HG03045 (cell line): ENCODE measurements around the gene SMARCA4.
A peak's percentile ranks its signal among the peaks of the same experiment; 100 is the strongest.
"Not testable (repeated sequence)": the region's sequence is repeated elsewhere in the genome, so short reads cannot be mapped to it uniquely, and the experiment has no call there.

Source experiments
- ATAC-seq: cut with Tn5 transposase; IDR thresholded peaks from one replicate; pipeline ENCODE4 v1.9.1; 2021; ENCODE audit warnings: mild to moderate bottlenecking, moderate library complexity; ENCODE audit not compliant: unreplicated experiment

The SMARCA4 gene

DNA sequence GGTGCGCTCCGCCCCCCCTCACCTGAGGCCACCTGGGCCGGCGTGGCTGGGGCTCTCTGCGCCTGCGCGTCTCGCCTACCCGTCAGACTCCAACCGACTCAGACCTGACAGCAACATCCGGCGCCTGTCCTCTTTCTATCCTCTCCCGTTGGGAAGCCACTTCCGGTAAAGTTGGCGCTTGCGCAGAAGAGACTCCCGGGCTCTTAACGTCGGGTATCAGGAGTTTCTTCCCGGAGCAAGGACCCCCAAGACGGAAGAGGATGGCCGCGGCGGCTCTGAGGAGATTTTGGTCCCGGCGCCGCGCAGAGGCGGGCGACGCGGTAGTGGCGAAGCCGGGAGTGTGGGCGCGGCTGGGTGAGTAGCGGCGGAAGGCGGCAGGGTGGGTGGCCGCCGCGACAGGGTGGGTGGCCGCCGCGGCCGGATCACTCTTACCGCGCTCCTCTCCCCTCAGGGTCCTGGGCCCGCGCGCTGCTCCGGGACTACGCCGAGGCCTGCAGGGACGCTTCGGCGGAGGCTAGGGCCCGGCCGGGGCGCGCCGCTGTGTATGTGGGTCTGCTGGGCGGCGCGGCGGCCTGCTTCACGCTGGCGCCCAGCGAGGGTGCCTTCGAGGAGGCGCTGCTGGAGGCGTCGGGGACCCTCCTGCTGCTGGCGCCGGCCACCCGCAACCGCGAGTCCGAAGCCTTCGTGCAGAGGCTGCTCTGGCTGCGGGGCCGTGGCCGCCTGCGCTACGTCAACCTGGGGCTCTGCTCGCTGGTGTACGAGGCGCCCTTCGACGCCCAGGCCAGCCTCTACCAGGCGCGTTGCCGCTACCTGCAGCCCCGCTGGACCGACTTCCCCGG lies 32.0 kb upstream of the SMARCA4 start, which contains the start of the genes TIMM29 and YIPF2:
TIMM29 (plus strand) TSS at position 249 of the 839 bp plus-strand sequence; CDS start at position 261, 12 bp downstream.
YIPF2 (minus strand) TSS at position 77 of the 839 bp plus-strand sequence. CDS start 229 bp downstream, outside the sequence.
- peak; percentile 68 for ATAC-seq

DNA sequence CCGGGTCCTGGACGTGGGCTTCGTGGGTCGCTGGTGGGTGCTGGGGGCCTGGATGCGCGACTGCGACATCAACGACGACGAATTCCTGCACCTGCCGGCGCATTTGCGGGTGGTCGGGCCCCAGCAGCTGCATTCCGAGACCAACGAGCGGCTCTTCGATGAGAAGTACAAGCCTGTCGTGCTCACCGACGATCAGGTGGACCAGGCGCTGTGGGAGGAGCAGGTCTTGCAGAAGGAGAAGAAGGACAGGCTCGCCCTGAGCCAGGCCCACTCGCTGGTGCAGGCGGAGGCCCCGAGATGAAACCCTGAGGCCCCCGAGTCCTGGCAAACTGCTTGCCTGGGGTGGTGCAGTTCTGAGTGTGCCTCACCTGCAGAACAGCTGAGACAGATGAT lies 31.4 kb upstream of the SMARCA4 start:
- ATAC-seq: no peak

DNA sequence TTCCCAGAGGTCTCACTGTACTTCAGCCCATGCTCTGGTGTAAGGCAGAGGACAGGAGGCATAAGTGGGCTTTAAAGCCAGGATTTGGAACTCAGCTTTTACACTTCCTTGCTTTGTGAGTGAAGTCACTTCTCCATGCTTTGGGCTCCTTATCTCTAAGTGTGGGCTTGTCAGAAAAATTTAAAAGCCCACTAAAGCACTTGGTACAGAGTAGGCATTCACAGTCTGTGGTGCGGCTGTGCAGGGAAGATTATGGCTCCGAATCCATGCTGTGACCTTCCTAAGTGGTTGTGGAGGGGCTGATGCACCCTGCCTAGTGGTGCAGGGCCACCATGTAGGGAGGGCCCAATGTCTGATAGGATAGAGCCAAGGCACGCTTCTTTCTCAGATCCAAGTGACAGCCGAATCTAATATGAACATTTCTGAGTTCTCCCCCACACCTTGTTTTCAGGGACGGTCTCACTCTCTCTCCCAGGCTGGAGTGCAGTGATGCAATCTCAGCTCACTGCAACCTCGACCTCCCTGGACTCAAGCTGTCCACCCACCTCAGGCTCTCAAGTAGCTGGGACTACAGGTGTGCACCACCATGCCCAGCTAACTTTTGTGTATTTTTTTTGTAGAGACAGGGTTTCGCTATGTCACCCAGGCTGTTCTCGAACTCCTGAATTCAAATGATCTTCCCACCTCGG lies 25.3 kb upstream of the SMARCA4 start:
- no peak for ATAC-seq

DNA sequence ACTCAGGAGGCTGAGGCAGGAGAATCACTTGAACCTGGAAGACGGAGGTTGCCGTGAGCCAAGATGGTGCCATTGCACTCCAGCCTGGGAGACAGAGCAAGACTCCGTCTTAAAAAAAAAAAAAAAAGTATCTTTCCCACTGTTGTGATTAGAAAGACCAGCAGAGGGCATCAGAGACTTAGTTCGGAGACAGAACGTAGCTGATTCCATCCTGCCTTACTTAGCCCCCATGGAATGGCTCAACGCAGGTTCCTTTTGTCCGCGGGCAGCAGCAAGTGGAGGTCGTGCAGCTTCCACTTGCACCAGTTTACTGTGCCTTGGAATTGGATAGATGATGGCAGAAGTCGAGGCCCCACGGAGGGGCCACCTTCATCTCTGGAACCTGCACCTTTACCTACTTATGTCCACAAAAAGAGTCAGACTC lies 24.2 kb upstream of the SMARCA4 start:
- ATAC-seq: no peak

DNA sequence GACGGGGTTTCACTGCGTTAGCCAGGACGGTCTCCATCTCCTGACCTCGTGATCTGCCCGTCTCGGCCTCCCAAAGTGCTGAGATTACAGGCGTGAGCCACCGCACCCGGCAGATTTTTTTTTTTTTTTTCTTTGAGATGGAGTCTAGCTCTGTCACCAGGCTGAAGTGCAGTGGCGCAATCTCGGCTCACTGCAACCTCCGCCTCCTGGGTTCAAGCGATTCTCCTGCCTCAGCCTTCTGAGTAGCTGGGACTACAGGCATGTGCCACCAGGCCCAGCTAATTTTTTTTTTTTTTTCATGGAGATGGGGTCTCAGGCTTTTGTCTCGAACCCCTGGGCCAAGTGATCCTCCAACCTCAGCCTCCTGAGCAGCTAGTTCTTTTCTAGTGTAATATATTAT lies 19.2 kb upstream of the SMARCA4 start:
- not testable (repeated sequence) for ATAC-seq

DNA sequence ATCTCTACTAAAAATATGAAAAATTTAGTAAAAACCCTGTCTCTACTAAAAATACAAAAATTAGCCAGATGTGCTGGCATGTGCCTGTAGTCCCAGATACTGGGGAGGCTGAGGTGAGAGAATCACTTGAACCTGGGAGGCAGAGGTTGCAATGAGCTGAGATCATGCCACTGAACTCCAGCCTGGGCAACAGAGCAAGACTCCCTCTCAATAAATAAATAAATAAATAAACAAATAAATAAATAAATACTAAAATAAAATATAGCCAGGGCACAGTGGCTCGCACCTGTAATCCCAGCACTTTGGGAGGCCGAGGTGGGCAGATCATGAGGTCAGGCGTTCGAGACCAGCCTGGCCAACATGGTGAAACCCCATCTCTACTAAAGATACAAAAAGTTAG lies 17.4 kb upstream of the SMARCA4 start:
- not testable (repeated sequence) for ATAC-seq

DNA sequence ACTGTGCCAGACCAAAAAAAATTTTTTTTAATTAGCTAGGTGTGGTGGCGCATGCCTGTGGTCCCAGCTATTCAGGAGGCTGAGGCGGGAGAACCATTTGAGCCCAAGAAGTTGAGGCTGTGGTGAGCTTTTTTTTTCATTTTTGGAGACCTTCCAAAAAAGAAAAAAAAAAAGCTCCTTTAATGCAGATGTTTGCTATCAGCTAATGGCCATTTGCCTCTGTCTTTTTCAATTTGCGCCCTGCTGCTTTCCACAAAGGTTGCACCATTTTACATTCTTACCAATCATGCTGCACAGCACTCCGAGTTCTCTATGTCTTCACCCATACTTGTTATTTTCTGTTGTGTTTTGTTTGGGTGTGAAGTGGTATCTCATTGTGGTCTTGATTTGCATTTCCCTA lies 15.6 kb upstream of the SMARCA4 start:
- ATAC-seq: no peak

DNA sequence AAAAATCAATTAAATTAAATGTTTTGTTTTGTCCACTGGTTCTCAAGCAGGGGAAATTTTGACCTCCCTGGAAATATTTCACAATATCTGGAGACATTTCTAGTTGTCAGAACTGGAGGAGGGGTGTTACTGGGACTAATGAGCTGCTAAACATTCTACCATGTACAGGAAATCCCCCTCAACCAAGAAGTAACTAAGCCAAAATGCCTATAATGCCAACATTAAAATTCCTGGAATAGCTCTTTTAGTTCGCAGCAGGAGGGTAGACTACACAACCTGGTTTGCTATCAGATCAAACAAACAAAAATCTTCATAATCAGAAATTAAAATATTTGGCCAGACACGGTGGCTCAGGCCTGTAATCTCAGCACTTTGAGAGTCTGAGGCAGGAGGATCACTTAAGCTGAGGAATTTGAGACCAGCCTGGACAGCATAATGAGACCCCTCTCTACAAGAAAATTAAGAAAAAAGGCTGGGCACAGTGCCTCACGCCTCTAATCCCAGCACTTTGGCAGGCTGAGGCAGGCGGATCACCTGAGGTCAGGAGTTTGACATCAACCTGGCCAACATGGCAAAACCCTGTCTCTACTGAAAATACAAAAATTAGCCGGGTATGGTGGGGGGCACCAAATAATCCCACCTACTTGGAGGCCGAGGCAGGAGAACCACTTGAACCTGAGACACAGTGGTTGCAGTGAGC lies 13.7 kb upstream of the SMARCA4 start:
- no peak for ATAC-seq

DNA sequence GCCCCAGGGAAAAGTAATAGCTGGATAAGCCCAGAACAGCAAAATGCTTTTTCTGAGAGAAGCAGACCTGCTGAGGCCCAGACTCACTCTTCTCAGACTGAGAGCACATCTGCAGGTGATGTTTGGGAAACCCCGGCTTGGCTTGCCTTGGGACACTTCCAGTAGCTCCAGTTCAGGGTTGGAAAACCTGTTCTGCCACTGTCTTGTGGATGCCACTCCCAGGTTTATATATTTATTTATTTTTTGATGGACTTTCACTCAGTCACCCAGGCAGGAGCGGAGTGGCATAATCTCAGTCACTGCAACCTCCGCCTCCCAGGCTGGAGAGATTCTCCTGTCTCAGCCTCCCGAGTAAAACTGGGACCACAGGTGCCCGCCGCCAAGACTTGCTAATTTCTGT lies 8.0 kb upstream of the SMARCA4 start:
- no peak for ATAC-seq

DNA sequence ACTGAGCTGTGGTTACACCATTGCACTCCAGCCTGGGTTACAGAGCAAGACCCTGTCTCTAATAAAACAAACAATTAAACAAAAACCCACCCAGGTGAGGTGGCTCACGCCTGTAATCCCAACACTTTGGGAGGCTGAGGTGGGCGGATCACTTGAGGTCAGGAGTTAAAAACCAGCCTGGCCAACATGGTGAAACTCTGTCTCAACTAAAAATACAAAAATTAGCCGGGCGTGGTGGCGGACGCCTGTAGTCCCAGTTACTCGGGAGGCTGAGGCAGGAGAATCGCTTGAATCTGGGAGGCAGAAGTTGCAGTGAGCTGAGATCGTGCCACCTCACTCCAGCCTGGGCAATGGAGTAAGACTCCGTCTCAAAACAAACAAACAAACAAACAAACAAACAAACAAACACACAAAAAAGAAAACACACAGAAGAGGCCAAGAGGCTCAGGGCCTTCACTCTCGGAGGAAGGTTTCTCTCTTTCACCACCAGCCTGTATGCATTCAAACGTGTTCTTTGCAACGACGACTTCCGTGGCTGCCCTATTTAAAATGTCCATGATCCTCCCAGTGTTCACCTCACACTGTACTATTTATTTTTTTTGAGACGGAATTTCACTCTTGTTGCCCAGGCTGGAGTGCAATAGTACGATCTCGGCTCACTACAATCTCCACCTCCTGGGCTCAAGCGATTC lies 1.4 kb upstream of the SMARCA4 start:
- not testable (repeated sequence) for ATAC-seq

DNA sequence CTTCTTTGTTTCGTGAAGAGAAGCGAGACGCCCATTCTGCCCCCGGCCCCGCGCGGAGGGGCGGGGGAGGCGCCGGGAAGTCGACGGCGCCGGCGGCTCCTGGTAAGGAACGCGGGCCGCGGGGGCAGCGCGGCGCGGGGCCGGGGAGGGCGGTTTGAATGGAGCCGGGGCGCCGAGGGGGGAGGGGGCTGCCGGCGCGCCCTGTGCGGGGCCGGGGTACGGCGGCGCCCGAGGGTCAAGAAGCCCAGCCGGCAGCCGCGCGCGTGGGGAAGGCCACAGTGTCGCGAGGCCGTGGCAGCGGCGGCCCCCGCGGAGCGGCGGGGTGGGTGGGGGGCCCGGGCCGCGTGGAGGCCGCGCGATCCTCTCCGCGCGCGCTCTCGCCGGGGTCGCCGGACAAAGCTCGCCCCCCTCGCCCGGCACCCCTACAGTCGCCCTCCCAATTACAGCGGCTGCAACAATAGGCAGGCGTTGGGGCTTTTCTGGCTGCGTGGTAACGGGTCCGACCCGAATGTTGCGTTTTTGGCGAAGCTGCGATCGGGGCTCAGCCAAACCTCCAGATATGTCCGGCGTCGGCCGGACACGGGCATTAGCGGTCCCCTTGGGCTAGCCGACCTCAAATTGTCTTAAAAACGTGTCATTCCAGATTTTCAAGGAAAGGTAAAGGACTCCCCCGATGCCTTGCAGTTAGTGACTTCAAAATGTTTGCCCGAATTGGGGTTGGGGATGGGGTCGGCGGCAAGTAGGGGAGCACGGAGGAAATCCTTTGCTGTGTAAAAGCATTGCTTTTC lies 437 bp downstream of the SMARCA4 start:
- ATAC-seq: peak; percentile 33

DNA sequence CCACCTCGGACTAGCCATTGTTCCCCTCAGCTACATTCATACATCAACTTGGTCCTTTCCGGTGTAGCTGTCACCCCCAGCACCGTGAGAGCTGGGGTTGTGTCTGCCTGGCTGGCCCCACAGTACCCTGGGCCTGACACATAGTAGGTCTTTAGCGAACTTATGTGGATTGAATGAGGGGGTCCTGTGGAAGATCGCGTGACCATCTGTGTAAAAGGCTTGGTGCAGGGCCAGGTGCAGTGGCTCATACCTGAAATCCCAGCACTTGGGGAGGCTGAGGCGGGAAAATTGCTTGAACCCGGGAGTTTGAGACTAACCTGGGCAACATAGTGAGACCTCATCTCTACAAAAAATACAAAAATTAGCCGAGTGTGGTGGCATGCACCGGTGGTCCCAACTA lies 2.0 kb downstream of the SMARCA4 start:
- ATAC-seq: no peak

DNA sequence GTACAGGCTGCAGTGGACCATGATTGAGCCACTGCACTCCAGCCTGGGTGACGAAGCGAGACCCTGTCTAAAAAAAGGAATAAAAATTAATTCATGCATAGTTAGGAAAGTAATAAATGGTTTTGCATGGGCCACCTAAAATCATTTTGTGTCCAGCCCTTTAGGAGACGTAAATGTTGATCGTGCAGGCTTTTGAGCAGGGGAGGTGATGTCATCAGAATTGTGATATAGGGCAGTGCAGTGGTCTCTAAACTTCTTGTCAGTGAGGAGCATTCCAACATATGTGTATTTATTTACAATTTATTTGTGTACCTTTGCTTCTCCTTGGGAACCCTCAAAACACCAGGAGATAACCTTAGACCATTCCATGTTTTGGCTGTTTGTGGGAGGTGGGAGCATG lies 3.0 kb downstream of the SMARCA4 start:
- no peak for ATAC-seq

DNA sequence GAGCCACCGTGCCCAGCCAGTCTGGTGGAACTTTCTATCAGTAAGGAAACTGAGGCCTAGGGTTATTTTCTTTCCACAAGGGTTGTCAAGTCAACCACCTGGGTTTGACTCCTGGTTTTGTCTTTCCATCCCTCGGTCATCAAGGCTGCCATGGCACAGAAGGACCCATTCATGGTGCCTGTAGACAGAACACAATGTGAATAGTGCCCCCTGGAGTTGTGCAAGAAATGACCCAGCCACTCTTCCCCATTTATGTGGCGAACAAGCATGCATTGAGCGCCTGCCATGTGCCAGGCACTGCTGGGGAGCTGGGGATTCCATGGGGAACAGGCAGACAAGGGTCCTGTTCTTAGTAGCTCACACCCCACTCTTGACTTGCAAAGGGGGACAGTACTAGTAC lies 4.1 kb downstream of the SMARCA4 start:
- no peak for ATAC-seq

DNA sequence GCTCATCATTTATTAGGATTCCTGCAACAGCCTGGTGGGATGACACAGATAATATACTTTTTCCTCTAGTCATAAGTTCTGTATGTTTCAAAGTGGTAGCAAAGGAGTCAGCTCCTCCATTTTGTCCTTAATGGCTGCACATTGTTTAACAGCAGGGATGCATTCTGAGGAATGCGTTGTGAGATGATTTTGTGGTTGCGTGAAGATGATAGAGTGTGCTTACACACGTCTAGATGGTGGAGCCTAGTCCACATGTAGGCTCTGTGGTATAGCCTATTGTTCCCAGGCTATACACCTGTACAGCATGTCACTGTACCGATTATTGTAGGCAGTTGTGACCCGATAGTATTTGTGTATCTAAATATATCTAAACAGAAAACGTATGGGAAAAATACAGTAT lies 4.6 kb downstream of the SMARCA4 start:
- no peak for ATAC-seq

DNA sequence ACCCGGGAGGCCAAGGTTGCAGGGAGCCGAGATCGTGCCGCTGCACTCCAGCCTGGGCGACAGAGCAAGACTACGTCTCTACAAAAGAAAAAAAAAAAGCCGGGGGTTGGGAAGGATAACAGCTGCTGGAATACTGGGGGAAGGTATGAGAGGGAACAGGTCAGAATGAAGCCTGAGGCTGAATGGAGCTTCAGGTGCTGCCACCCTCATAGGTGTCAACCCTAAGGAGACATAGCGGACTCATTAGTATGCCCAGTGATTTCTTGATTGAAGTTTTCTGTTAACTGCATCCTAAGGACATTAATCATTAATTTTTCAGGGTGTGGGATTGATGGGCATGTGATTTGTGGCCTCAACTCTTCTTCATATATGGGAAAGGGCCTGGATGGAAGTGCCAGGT lies 6.0 kb downstream of the SMARCA4 start:
- ATAC-seq: no peak

DNA sequence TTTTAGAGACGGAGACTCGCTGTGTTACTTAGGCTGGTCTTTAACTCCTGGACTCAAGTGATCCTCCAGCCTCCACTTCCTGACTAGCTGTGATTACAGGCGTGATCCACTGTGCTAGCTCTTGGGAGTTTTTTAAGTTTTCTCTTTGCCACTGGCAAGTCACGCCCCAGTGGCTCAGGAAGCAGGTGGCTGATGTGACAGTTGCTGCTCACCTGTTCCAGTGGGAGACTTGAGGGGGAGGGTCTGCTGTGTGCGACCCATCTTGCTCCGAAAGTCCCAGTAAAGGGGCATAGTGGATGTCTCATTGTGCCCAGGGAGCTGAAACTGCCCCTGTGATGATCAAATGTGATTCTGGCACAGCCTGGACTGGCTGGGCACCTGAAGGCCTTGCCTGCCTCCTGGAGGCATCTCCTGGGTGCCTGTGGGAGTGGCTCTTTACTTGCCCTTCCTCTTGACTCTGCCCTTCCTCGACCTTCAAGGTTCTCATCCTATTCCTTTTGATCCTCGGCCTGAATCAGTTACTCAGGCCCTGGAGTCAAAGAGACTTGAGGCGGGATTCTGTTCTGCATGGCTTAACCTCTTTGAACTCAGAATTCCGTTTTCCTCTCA lies 7.8 kb downstream of the SMARCA4 start:
- no peak for ATAC-seq

DNA sequence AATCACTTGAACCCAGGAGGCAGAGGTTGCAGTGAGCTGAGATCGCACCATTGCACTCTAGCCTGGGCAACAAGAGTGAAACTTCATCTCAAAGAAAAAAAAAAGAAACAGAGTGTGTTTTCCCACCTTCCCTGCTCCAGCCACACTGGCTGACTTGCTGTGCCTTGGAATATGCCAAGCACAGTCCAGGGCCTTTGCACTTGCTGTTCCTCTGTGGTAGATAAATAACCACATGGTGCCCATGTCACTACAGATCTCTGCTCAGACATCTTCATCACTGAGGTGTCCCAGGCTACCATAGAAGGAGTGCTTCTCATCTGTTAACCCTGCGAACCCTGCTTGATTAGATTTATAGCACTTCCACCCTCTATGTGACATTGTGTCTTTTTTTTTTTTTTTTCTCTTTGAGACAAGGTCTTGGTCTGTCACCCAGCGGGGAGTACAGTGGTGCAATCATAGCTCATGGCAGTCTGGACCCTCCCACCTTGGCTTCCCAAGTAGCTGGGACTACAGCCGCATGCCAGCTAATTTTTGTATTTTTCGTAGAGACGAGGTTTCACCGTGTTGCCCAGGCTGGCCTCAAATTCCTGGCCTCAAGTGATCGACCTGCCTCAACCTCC lies 10.4 kb downstream of the SMARCA4 start:
- ATAC-seq: no peak
